H9 (cell line): ENCODE data around the gene MALRD1. TPM values are rescaled to one million over a fixed set of nuclear protein-coding genes. Genes with fewer than 3 reads are reported as not detected.

Source experiments
- DNase-seq: peaks from one replicate; pipeline ENCODE4 v3.0.0-alpha.2; 2017
- H2AFZ ChIP-seq: one replicate; pipeline ENCODE4 v1.6.1; 2013; ENCODE audit warnings: mild to moderate bottlenecking, low read length, control low read depth, moderate library complexity
- H2AK5ac ChIP-seq: 2 replicates; pipeline ENCODE4 v1.6.1; 2013; ENCODE audit warnings: low read length, control low read depth, mixed read lengths; ENCODE audit not compliant: insufficient read length
- H2BK120ac ChIP-seq: one replicate; pipeline ENCODE4 v1.6.1; 2013; ENCODE audit warnings: low read depth, mild to moderate bottlenecking, low read length, control low read depth, inconsistent platforms; ENCODE audit not compliant: poor library complexity, severe bottlenecking
- H2BK12ac ChIP-seq: 2 replicates; pipeline ENCODE4 v1.6.1; 2013; ENCODE audit warnings: low read length, control low read depth, mixed read lengths, low read depth; ENCODE audit not compliant: insufficient read length
- H2BK15ac ChIP-seq: 2 replicates; pipeline ENCODE4 v1.6.1; 2013; ENCODE audit warnings: low read depth, low read length, control low read depth
- H2BK20ac ChIP-seq: one replicate; pipeline ENCODE4 v1.6.1; 2013; ENCODE audit warnings: low read depth, mild to moderate bottlenecking, low read length, control low read depth, inconsistent platforms; ENCODE audit not compliant: poor library complexity, severe bottlenecking
- H2BK5ac ChIP-seq: 2 replicates; pipeline ENCODE4 v1.6.1; 2013; ENCODE audit warnings: low read length, control low read depth, mixed read lengths; ENCODE audit not compliant: insufficient read length
- H3K14ac ChIP-seq: 2 replicates; pipeline ENCODE4 v1.6.1; 2013; ENCODE audit warnings: low read length, control low read depth; ENCODE audit not compliant: insufficient read depth
- H3K18ac ChIP-seq: 2 replicates; pipeline ENCODE4 v1.6.1; 2013; ENCODE audit warnings: low read depth, mild to moderate bottlenecking, mixed read lengths, low read length, control low read depth; ENCODE audit not compliant: insufficient read length
- H3K23ac ChIP-seq: 2 replicates; pipeline ENCODE4 v1.6.1; 2013; ENCODE audit warnings: low read length, control low read depth, mixed read lengths, low read depth; ENCODE audit not compliant: insufficient read length
- H3K23me2 ChIP-seq: 2 replicates; pipeline ENCODE4 v1.6.1; 2013; ENCODE audit warnings: low read depth, mild to moderate bottlenecking, mixed read lengths, low read length, control low read depth; ENCODE audit not compliant: insufficient read length, poor library complexity, severe bottlenecking
- H3K27ac ChIP-seq: 2 replicates; pipeline ENCODE4 v1.5.1; 2013; ENCODE audit warnings: low read length, control low read depth, mixed read lengths, low read depth; ENCODE audit not compliant: insufficient read length
- H3K27me3 ChIP-seq: 2 replicates; pipeline ENCODE4 v1.6.1; 2013; ENCODE audit warnings: low read length, control low read depth, inconsistent platforms; ENCODE audit not compliant: insufficient read depth
- H3K4ac ChIP-seq: 2 replicates; pipeline ENCODE4 v1.6.1; 2013; ENCODE audit warnings: low read depth, mild to moderate bottlenecking, control low read depth, inconsistent platforms, low read length, moderate library complexity
- H3K4me1 ChIP-seq: 2 replicates; pipeline ENCODE4 v1.6.1; 2013; ENCODE audit warnings: low read length, control low read depth, inconsistent platforms; ENCODE audit not compliant: insufficient read depth
- H3K4me2 ChIP-seq: 2 replicates; pipeline ENCODE4 v1.6.1; 2013; ENCODE audit warnings: low read length, control low read depth, mixed read lengths; ENCODE audit not compliant: insufficient read length, insufficient read depth
- H3K56ac ChIP-seq: 2 replicates; pipeline ENCODE4 v1.6.1; 2013; ENCODE audit warnings: low read depth, mild to moderate bottlenecking, mixed read lengths, low read length, control low read depth; ENCODE audit not compliant: insufficient read length
- H3K79me1 ChIP-seq: 2 replicates; pipeline ENCODE4 v1.6.1; 2013; ENCODE audit warnings: low read depth, mild to moderate bottlenecking, moderate library complexity, low read length, control low read depth, inconsistent platforms; ENCODE audit not compliant: insufficient read depth, poor library complexity, severe bottlenecking
- H3K79me2 ChIP-seq: 2 replicates; pipeline ENCODE4 v1.6.1; 2013; ENCODE audit warnings: low read length, control low read depth, inconsistent platforms; ENCODE audit not compliant: insufficient read depth
- H3K9ac ChIP-seq: 2 replicates; pipeline ENCODE4 v1.6.1; 2013; ENCODE audit warnings: low read length, control low read depth, mixed read lengths; ENCODE audit not compliant: insufficient read length; ENCODE audit errors: extremely low read depth
- H3K9me3 ChIP-seq: one replicate; pipeline ENCODE4 v1.6.1; 2013; ENCODE audit warnings: low read depth, low read length, inconsistent platforms; ENCODE audit not compliant: control insufficient read depth
- H3T11ph ChIP-seq: one replicate; pipeline ENCODE4 v1.6.1; 2013; ENCODE audit warnings: mild to moderate bottlenecking, low read length, control low read depth, inconsistent platforms
- H4K20me1 ChIP-seq: one replicate; pipeline ENCODE4 v1.6.1; 2013; ENCODE audit not compliant: control insufficient read depth, insufficient read length, insufficient read depth
- H4K5ac ChIP-seq: 2 replicates; pipeline ENCODE4 v1.6.1; 2013; ENCODE audit warnings: low read depth, mild to moderate bottlenecking, mixed read lengths, low read length, control low read depth; ENCODE audit not compliant: insufficient read length
- H4K8ac ChIP-seq: replicated peaks from 2 replicates; pipeline ENCODE4 v1.6.1; 2013; ENCODE audit warnings: low read length, control low read depth, mixed read lengths, low read depth; ENCODE audit not compliant: insufficient read length
- H4K91ac ChIP-seq: 2 replicates; pipeline ENCODE4 v1.6.1; 2013; ENCODE audit warnings: low read depth, mild to moderate bottlenecking, moderate library complexity, mixed read lengths, low read length, control low read depth; ENCODE audit not compliant: insufficient read length
- H3K27ac Mint-ChIP-seq, 3 experiments: 2 replicates in 2 of 3; 3 replicates in 1 of 3; pipeline ENCODE4 v1.8.0; 2020 to 2021; ENCODE audit warnings: mixed read lengths in 3 of 3, mild to moderate bottlenecking in 1 of 3, moderate library complexity in 1 of 3
- H3K27me3 Mint-ChIP-seq: 2 replicates; pipeline ENCODE4 v1.8.0; 2021; ENCODE audit warnings: low read depth, mild to moderate bottlenecking, moderate library complexity, mixed read lengths
- H3K36me3 Mint-ChIP-seq, 3 experiments: 2 replicates in 2 of 3; 3 replicates in 1 of 3; pipeline ENCODE4 v1.8.0; 2020 to 2021; ENCODE audit warnings: low read depth in 3 of 3, mixed read lengths in 3 of 3; ENCODE audit not compliant: insufficient read depth in 1 of 3
- H3K4me1 Mint-ChIP-seq, 2 experiments: 2 replicates each; pipeline ENCODE4 v1.8.0; 2020; ENCODE audit warnings: mixed read lengths in 2 of 2
- H3K4me3 Mint-ChIP-seq, 2 experiments: 2 replicates in 1 of 2; 3 replicates in 1 of 2; pipeline ENCODE4 v1.8.0; 2020 to 2021; ENCODE audit warnings: mild to moderate bottlenecking in 2 of 2, mixed read lengths in 2 of 2, moderate library complexity in 1 of 2
- H3K9me3 Mint-ChIP-seq, 2 experiments: 2 replicates in 1 of 2; 3 replicates in 1 of 2; pipeline ENCODE4 v1.8.0; 2020; ENCODE audit warnings: mild to moderate bottlenecking in 2 of 2, mixed read lengths in 2 of 2, moderate library complexity in 1 of 2
- total RNA-seq: library from RNA; stranded (reverse); gene quantifications from 2 replicates; pipeline ENCODE4 v1.2.1, GENCODE V29; 2021
- TF ChIP-seq, protein P1 (sequence below): fragments of 200-600 bp; sonication (generic); conservative IDR thresholded peaks from 3 replicates; pipeline ENCODE4 v1.8.0; 2021; ENCODE audit warnings: antibody characterized with exemption, mild to moderate bottlenecking

The MALRD1 gene
- total RNA-seq, 1 experiment from 2014 or later = 0.20 TPM

DNA sequence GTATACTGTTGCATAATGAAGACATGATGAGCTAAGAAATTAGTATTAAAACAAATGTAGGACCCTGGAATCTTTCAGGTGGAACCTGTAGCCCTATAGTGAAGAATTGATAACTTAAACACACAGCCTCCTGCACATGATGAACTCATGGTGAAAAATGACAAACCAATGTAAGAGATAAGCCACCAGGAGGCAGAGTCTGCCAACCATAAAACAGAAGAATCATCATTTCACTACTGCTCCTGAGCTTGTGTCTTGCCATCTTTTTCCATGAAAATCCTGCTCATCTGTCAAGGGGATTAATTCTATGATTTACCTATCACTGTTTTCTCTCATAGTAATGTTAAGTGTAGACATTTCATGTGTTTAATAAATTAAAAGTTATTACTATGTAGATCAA is 363.9 kb downstream of the MALRD1 start:
- Histone ChIP-seq H3K27ac (no peak overlapping the region), H3K4me2 (no peak overlapping the region), H2BK15ac (no peak overlapping the region), H3K14ac (no peak overlapping the region), H3K79me1 (no peaks in the 10 kb centered on the region), H3K4me1 (peaks cover 6% of the 10 kb centered on the region; the same call in 1 of the 2 replicates), H3K23ac (no peak overlapping the region), H2AFZ (no peak overlapping the region), H3K27me3 (no peaks in the 10 kb centered on the region), H3K18ac (no peak overlapping the region), H3K56ac (no peak overlapping the region), H3K79me2 (no peaks in the 10 kb centered on the region), H3K9ac (no peak overlapping the region), H3K4ac (no peak overlapping the region), H3K9me3 (no peaks in the 10 kb centered on the region), H4K20me1 (no peaks in the 10 kb centered on the region), H2BK12ac (no peak overlapping the region), H2BK5ac (no peak overlapping the region), H3K23me2 (no peaks in the 10 kb centered on the region), H2BK120ac (no peak overlapping the region), H3T11ph (no peak overlapping the region), H4K8ac (no peak overlapping the region), H4K5ac (no peak overlapping the region), H2BK20ac (no peak overlapping the region), H4K91ac (no peak overlapping the region), H2AK5ac (no peak overlapping the region)
- TF ChIP-seq, protein P1, sequence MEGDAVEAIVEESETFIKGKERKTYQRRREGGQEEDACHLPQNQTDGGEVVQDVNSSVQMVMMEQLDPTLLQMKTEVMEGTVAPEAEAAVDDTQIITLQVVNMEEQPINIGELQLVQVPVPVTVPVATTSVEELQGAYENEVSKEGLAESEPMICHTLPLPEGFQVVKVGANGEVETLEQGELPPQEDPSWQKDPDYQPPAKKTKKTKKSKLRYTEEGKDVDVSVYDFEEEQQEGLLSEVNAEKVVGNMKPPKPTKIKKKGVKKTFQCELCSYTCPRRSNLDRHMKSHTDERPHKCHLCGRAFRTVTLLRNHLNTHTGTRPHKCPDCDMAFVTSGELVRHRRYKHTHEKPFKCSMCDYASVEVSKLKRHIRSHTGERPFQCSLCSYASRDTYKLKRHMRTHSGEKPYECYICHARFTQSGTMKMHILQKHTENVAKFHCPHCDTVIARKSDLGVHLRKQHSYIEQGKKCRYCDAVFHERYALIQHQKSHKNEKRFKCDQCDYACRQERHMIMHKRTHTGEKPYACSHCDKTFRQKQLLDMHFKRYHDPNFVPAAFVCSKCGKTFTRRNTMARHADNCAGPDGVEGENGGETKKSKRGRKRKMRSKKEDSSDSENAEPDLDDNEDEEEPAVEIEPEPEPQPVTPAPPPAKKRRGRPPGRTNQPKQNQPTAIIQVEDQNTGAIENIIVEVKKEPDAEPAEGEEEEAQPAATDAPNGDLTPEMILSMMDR = peak; percentile 78
- peaks cover 19% of the 10 kb centered on the region in 2 experiments for H3K4me1 Mint-ChIP-seq
- no peak for DNase-seq
- peaks cover 0 to 10% (median 0%) of the 10 kb centered on the region in 3 experiments; a peak in 2 of 7 replicates for H3K36me3 Mint-ChIP-seq
- H3K9me3 Mint-ChIP-seq = peaks cover 0 to 5% of the 10 kb centered on the region in 2 experiments; a peak in 2 of 5 replicates
- H3K27ac Mint-ChIP-seq = no peak overlapping the region
- H3K4me3 Mint-ChIP-seq = no peak overlapping the region
- no peaks in the 10 kb centered on the region for H3K27me3 Mint-ChIP-seq
